ENCODE results near the gene SAPCD2. TPM values are rescaled to one million over a fixed set of nuclear protein-coding genes. Genes with fewer than 3 reads are reported as not detected.

Gene SAPCD2
- total RNA-seq, 4 donors from 2014 or later, result 0.15 to 5.9 (median 1.0) TPM; not detected in 1

- Histone ChIP-seq H3K27ac (peak within 1 kb of the TSS in 1 of 2 donors; percentile 65), H3K36me3 (no peaks in the 10 kb centered on the region), H3K27me3 (peaks cover 5% of the 10 kb centered on the region in 2 donors), H3K4me3 (peak within 1 kb of the TSS in 1 of 2 donors; percentile 19), H3K9me3 (no peaks in the 10 kb centered on the region), H3K4me1 (peaks cover 6 to 29% of the 10 kb centered on the region in 2 donors)
- intact Hi-C loops (cut with DNase I; ENCODE audit: low total_unique reads), result no loop called here
- DNase-seq, result no peak
- no peak for TF ChIP-seq POLR2A (IDR thresholded peaks at IDR 0.05)
- TF ChIP-seq, protein P1, sequence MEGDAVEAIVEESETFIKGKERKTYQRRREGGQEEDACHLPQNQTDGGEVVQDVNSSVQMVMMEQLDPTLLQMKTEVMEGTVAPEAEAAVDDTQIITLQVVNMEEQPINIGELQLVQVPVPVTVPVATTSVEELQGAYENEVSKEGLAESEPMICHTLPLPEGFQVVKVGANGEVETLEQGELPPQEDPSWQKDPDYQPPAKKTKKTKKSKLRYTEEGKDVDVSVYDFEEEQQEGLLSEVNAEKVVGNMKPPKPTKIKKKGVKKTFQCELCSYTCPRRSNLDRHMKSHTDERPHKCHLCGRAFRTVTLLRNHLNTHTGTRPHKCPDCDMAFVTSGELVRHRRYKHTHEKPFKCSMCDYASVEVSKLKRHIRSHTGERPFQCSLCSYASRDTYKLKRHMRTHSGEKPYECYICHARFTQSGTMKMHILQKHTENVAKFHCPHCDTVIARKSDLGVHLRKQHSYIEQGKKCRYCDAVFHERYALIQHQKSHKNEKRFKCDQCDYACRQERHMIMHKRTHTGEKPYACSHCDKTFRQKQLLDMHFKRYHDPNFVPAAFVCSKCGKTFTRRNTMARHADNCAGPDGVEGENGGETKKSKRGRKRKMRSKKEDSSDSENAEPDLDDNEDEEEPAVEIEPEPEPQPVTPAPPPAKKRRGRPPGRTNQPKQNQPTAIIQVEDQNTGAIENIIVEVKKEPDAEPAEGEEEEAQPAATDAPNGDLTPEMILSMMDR (IDR thresholded peaks at IDR 0.05), result no peak
These were observed 16.1 kb downstream of the SAPCD2 start, which contains the start of gene ENTPD2 for GRCh38 chr9:137053944-137054931. ENTPD2 (minus strand) TSS chr9:137054061; CDS start chr9:137053997, 64 bp downstream.

DNA sequence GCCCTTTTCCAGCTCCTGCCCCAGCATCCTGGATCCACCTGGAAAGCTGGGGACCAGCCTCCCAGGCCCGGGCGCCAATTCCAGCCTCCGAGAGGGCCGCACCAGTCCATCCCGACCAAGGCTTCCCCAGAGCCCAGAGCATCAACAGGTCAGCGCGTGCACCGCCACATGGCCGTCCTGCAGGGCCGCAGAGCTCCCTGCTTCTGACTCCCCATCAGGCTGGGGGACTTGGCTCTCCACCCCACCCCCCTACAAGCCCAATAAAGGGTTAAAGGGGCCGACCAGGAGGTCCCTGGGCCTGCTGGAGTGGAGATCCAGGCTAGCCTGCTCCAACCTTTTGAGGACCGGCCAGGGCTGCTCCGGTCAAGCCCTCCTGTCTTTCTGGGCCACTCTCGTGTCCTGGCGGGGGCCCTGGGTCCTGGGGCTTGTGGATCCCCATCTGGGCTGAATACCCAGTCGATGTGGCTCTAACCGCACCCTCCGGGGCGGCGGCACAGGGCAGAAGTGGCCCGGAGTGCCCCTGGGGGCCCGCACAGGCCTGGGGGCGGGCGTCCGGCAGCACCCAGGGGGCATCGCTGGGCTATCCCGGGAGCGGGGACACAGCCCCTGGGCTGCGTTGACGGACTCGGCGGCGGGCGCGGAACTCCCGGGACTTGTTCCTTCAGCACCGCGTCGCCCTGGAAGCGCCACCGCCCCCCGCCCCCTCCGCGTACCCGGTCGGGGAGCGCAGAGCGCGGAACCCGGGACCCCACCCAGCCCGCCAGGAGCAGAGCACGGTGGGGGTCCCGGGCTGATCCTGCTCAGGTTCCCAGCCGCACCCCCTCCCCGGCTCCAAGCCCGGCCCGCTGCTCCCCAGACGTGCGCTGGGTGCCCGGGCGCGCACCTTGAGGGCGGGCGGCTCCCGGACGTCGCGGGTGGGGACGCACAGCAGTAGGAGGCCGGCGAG lies 17.1 kb downstream of the SAPCD2 start:
- Histone ChIP-seq H3K4me1 (peaks cover 6 to 29% of the 10 kb centered on the region in 2 donors), H3K4me3 (peak overlapping the region in 1 of 2 donors; percentile 19), H3K27ac (no peak overlapping the region), H3K27me3 (peaks cover 5 to 13% of the 10 kb centered on the region in 2 donors), H3K9me3 (no peaks in the 10 kb centered on the region), H3K36me3 (no peaks in the 10 kb centered on the region)
- DNase-seq, result no peak
- intact Hi-C loops (cut with DNase I; ENCODE audit: low total_unique reads), result no loop called here
- TF ChIP-seq, protein P1 (IDR thresholded peaks at IDR 0.05), result no peak
- TF ChIP-seq POLR2A (IDR thresholded peaks at IDR 0.05), result no peak

- intact Hi-C loops (cut with DNase I; ENCODE audit: low total_unique reads), result no loop called here
- no peak for TF ChIP-seq POLR2A (IDR thresholded peaks at IDR 0.05)
- TF ChIP-seq, protein P1 (IDR thresholded peaks at IDR 0.05), result no peak
- Histone ChIP-seq H3K27me3 (peaks cover 5 to 13% of the 10 kb centered on the region in 2 donors), H3K9me3 (no peaks in the 10 kb centered on the region), H3K4me3 (no peak overlapping the region), H3K4me1 (peaks cover 6 to 29% of the 10 kb centered on the region in 2 donors), H3K27ac (no peak overlapping the region), H3K36me3 (no peaks in the 10 kb centered on the region)
- no peak for DNase-seq
These were observed 18.1 kb downstream of the SAPCD2 start for GRCh38 chr9:137052293-137052692.

DNA sequence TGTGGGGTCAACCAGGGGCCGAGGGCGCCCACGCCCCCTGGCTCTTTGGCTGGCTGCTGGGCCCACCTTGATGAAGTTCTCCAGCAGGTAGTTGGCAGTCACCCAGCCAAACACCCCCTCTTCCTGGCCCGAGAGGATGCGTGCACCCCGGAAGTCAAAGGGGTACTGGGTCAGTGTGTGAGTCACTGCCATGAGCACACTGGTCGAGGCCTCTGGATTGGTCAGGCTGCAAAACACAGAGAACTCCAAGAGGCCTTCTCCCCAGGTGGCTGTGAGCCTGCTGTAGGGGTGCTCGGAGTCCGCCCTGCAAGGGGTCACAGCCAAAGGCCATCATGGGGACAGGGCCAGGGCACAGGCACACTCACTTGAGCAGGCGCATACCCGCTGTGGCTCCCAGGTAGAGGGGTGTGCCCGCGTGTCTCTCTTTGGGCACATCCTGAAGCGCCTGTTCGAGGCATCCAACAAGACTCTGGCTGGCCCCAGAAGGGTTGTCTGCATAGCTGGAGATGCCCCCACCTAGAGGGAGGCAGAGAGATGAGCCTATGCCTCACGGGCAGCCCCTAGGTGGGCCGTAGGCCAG lies 19.1 kb downstream of the SAPCD2 start:
- DNase-seq, result no peak
- Histone ChIP-seq H3K9me3 (no peaks in the 10 kb centered on the region), H3K4me3 (no peak overlapping the region), H3K4me1 (peaks cover 6 to 32% of the 10 kb centered on the region in 2 donors), H3K36me3 (no peaks in the 10 kb centered on the region), H3K27me3 (peaks cover 5 to 13% of the 10 kb centered on the region in 2 donors), H3K27ac (no peak overlapping the region)
- no peak for TF ChIP-seq POLR2A (IDR thresholded peaks at IDR 0.05)
- TF ChIP-seq, protein P1 (IDR thresholded peaks at IDR 0.05), result no peak
- intact Hi-C loops (cut with DNase I; ENCODE audit: low total_unique reads), result no loop called here

Measured in uterus (tissue), 4 donors.